IgD-negative memory B cell (primary cell): ENCODE measurements around the gene CENPF. TPM values are rescaled to one million over a fixed set of nuclear protein-coding genes. Genes with fewer than 3 reads are reported as not detected.
"Not testable (repeated sequence)": the region's sequence is repeated elsewhere in the genome, so short reads cannot be mapped to it uniquely, and the experiment has no call there.

ENCODE experiments used
- H3K27ac Mint-ChIP-seq, 3 donors: one replicate each; pipeline ENCODE4 v1.8.0; 2020 to 2022; ENCODE audit warnings: mild to moderate bottlenecking in 3 of 3, mixed read lengths in 3 of 3, moderate library complexity in 1 of 3
- H3K27me3 Mint-ChIP-seq: one replicate; pipeline ENCODE4 v1.8.0; 2021; ENCODE audit warnings: mixed read lengths
- H3K36me3 Mint-ChIP-seq: one replicate; pipeline ENCODE4 v1.8.0; 2020; ENCODE audit warnings: mild to moderate bottlenecking, mixed read lengths
- H3K4me1 Mint-ChIP-seq, 3 donors: one replicate each; pipeline ENCODE4 v1.8.0; 2020 to 2022; ENCODE audit warnings: mixed read lengths in 3 of 3, mild to moderate bottlenecking in 1 of 3
- H3K4me3 Mint-ChIP-seq, 4 donors: one replicate each; pipeline ENCODE4 v1.8.0; 2020 to 2022; ENCODE audit warnings: mild to moderate bottlenecking in 4 of 4, mixed read lengths in 4 of 4, moderate library complexity in 3 of 4
- H3K9me3 Mint-ChIP-seq, 3 donors: one replicate each; pipeline ENCODE4 v1.8.0; 2020 to 2021; ENCODE audit warnings: mixed read lengths in 3 of 3, mild to moderate bottlenecking in 1 of 3
- polyA plus RNA-seq: library from polyadenylated mRNA; unstranded; fragments of 300-500 nt; fragmentation: Illumina TruSeq; gene quantifications from one replicate; pipeline ENCODE4 v1.2.3, GENCODE V29; 2021

The CENPF gene
- polyA plus RNA-seq, 1 donor from 2014 or later: 0.29 TPM

GRCh38 chr1:214574598-214575411 lies 28.2 kb upstream of the CENPF start:
- H3K36me3 Mint-ChIP-seq: no peaks in the 10 kb centered on the region
- no peak overlapping the region for H3K4me3 Mint-ChIP-seq
- no peak overlapping the region for H3K27ac Mint-ChIP-seq
- H3K9me3 Mint-ChIP-seq: peaks cover 9 to 22% (median 15%) of the 10 kb centered on the region in 3 donors
- H3K27me3 Mint-ChIP-seq: peaks cover 1% of the 10 kb centered on the region
- peaks cover 0 to 3% (median 3%) of the 10 kb centered on the region in 3 donors for H3K4me1 Mint-ChIP-seq

- H3K4me1 Mint-ChIP-seq, H3K36me3 Mint-ChIP-seq, H3K27me3 Mint-ChIP-seq, H3K27ac Mint-ChIP-seq, H3K4me3 Mint-ChIP-seq: not testable (repeated sequence)
- H3K9me3 Mint-ChIP-seq: peaks cover 9 to 22% (median 15%) of the 10 kb centered on the region in 3 donors
Observed at GRCh38 chr1:214576120-214576519, 26.9 kb upstream of the CENPF start.

GRCh38 chr1:214579183-214579582 lies 23.8 kb upstream of the CENPF start:
- Mint-ChIP-seq H3K4me1 (peaks cover 0 to 3% (median 3%) of the 10 kb centered on the region in 3 donors), H3K4me3 (no peak overlapping the region), H3K9me3 (peaks cover 9 to 22% (median 15%) of the 10 kb centered on the region in 3 donors), H3K27ac (no peak overlapping the region), H3K27me3 (no peaks in the 10 kb centered on the region), H3K36me3 (no peaks in the 10 kb centered on the region)

GRCh38 chr1:214581785-214582184 lies 21.2 kb upstream of the CENPF start:
- Mint-ChIP-seq H3K36me3 (no peaks in the 10 kb centered on the region), H3K4me1 (peaks cover 0 to 3% (median 3%) of the 10 kb centered on the region in 3 donors), H3K9me3 (peaks cover 3 to 10% (median 5%) of the 10 kb centered on the region in 3 donors), H3K27me3 (peaks cover 2% of the 10 kb centered on the region), H3K27ac (no peak overlapping the region), H3K4me3 (no peak overlapping the region)

GRCh38 chr1:214582289-214582891 lies 20.6 kb upstream of the CENPF start:
- Mint-ChIP-seq H3K4me1 (peaks cover 0 to 3% (median 3%) of the 10 kb centered on the region in 3 donors), H3K27me3 (peaks cover 2% of the 10 kb centered on the region)

GRCh38 chr1:214583113-214583512 lies 19.9 kb upstream of the CENPF start:
- Mint-ChIP-seq H3K4me1 (peaks cover 0 to 3% (median 3%) of the 10 kb centered on the region in 3 donors), H3K9me3 (peaks cover 0 to under 1% (median under 1%) of the 10 kb centered on the region in 3 donors), H3K4me3 (no peak overlapping the region), H3K27ac (no peak overlapping the region), H3K27me3 (peaks cover 2% of the 10 kb centered on the region), H3K36me3 (no peaks in the 10 kb centered on the region)

More at GRCh38 chr1:214582289-214582891, 20.6 kb upstream of the CENPF start:
- Mint-ChIP-seq H3K9me3 (peaks cover 0 to 7% (median 5%) of the 10 kb centered on the region in 3 donors), H3K27ac (no peak overlapping the region), H3K4me3 (no peak overlapping the region), H3K36me3 (no peaks in the 10 kb centered on the region)

GRCh38 chr1:214583824-214584554 lies 19.0 kb upstream of the CENPF start:
- H3K27ac Mint-ChIP-seq: no peak overlapping the region
- peaks cover 0 to 3% (median 3%) of the 10 kb centered on the region in 3 donors for H3K4me1 Mint-ChIP-seq
- H3K4me3 Mint-ChIP-seq: no peak overlapping the region
- H3K27me3 Mint-ChIP-seq: peaks cover 2% of the 10 kb centered on the region
- H3K36me3 Mint-ChIP-seq: no peaks in the 10 kb centered on the region
- H3K9me3 Mint-ChIP-seq: no peaks in the 10 kb centered on the region

GRCh38 chr1:214584805-214585766 lies 17.9 kb upstream of the CENPF start:
- peaks cover 2% of the 10 kb centered on the region for H3K27me3 Mint-ChIP-seq
- H3K27ac Mint-ChIP-seq: no peak overlapping the region
- H3K9me3 Mint-ChIP-seq: no peaks in the 10 kb centered on the region
- no peaks in the 10 kb centered on the region for H3K4me1 Mint-ChIP-seq
- no peak overlapping the region for H3K4me3 Mint-ChIP-seq
- no peaks in the 10 kb centered on the region for H3K36me3 Mint-ChIP-seq

GRCh38 chr1:214586621-214587020 lies 16.4 kb upstream of the CENPF start:
- no peak overlapping the region for H3K27ac Mint-ChIP-seq
- H3K36me3 Mint-ChIP-seq: no peaks in the 10 kb centered on the region
- H3K4me3 Mint-ChIP-seq: no peak overlapping the region
- no peaks in the 10 kb centered on the region for H3K9me3 Mint-ChIP-seq
- peaks cover 2% of the 10 kb centered on the region for H3K27me3 Mint-ChIP-seq
- no peaks in the 10 kb centered on the region for H3K4me1 Mint-ChIP-seq

GRCh38 chr1:214587165-214587564 lies 15.8 kb upstream of the CENPF start:
- H3K27ac Mint-ChIP-seq: no peak overlapping the region

GRCh38 chr1:214588963-214589597 lies 13.9 kb upstream of the CENPF start:
- Mint-ChIP-seq H3K27me3 (peaks cover 3% of the 10 kb centered on the region), H3K9me3 (no peaks in the 10 kb centered on the region), H3K36me3 (no peaks in the 10 kb centered on the region), H3K27ac (no peak overlapping the region), H3K4me1 (no peaks in the 10 kb centered on the region), H3K4me3 (no peak overlapping the region)

More at GRCh38 chr1:214587165-214587564, 15.8 kb upstream of the CENPF start:
- Mint-ChIP-seq H3K4me3 (no peak overlapping the region), H3K36me3 (no peaks in the 10 kb centered on the region), H3K4me1 (no peaks in the 10 kb centered on the region), H3K9me3 (no peaks in the 10 kb centered on the region), H3K27me3 (peaks cover 2% of the 10 kb centered on the region)

- H3K27ac Mint-ChIP-seq: no peak overlapping the region
- H3K27me3 Mint-ChIP-seq: peaks cover 2% of the 10 kb centered on the region
- no peaks in the 10 kb centered on the region for H3K36me3 Mint-ChIP-seq
- H3K9me3 Mint-ChIP-seq: no peaks in the 10 kb centered on the region
- no peak overlapping the region for H3K4me3 Mint-ChIP-seq
- H3K4me1 Mint-ChIP-seq: no peaks in the 10 kb centered on the region
Observed at GRCh38 chr1:214590696-214591095, 12.3 kb upstream of the CENPF start.

GRCh38 chr1:214591918-214592317 lies 11.1 kb upstream of the CENPF start:
- H3K27me3 Mint-ChIP-seq, H3K27ac Mint-ChIP-seq, H3K4me1 Mint-ChIP-seq, H3K36me3 Mint-ChIP-seq, H3K4me3 Mint-ChIP-seq, H3K9me3 Mint-ChIP-seq: not testable (repeated sequence)

- Mint-ChIP-seq H3K27me3 (peaks cover 1% of the 10 kb centered on the region), H3K4me1 (no peaks in the 10 kb centered on the region), H3K9me3 (no peaks in the 10 kb centered on the region), H3K4me3 (no peak overlapping the region), H3K36me3 (no peaks in the 10 kb centered on the region), H3K27ac (no peak overlapping the region)
Observed at GRCh38 chr1:214593158-214593557, 9.8 kb upstream of the CENPF start.
